K562 (cell line): ENCODE results near the gene PRRG4. TPM values are rescaled to one million over a fixed set of nuclear protein-coding genes. Genes with fewer than 3 reads are reported as not detected.

ENCODE experiments used
- GATA2 ChIP-seq: sonication (generic); formaldehyde crosslinking; IDR thresholded peaks from 2 replicates; pipeline ENCODE4 v1.4.0; 2020; ENCODE audit warnings: mild to moderate bottlenecking, missing genetic modification reagents
- GTF2A2 ChIP-seq: IDR thresholded peaks from 2 replicates; pipeline ENCODE4 v1.6.1; 2016; ENCODE audit warnings: mild to moderate bottlenecking, missing genetic modification characterization, missing compliant biosample characterization
- HDAC1 ChIP-seq, 2 experiments: fragments of 450-650 bp; IDR thresholded peaks; 2 replicates each; pipeline ENCODE4 v1.6.1; 2016 to 2017; ENCODE audit warnings: inconsistent platforms in 1 of 2, mild to moderate bottlenecking in 1 of 2, moderate library complexity in 1 of 2
- HNRNPH1 ChIP-seq: fragments of 200-400 bp; formaldehyde crosslinking; optimal IDR thresholded peaks from 2 replicates; pipeline ENCODE3; 2017; ENCODE audit warnings: low read depth, mild to moderate bottlenecking, low read length, moderate library complexity
- KDM1A ChIP-seq, 2 experiments: fragments of 450-650 bp; IDR thresholded peaks; 2 replicates each; pipeline ENCODE4 v1.6.1; 2016; ENCODE audit warnings: mild to moderate bottlenecking in 2 of 2
- MAFF ChIP-seq: IDR thresholded peaks from 2 replicates; pipeline ENCODE4 v1.6.1; 2012; ENCODE audit warnings: low read length, improper control_type of control experiment
- SAFB2 ChIP-seq: fragments of 200-400 bp; formaldehyde crosslinking; IDR thresholded peaks from 2 replicates; pipeline ENCODE4 v1.6.1; 2018; ENCODE audit warnings: borderline replicate concordance, low read length, low read depth, moderate library complexity; ENCODE audit not compliant: severe bottlenecking
- polyA plus RNA-seq, 8 experiments: library from polyadenylated mRNA; depleted of rRNA in 4 of 8; stranded (reverse) in 5 of 8; unstranded in 3 of 8; fragments of >200 nt; fragmentation: Nextera tagmentation in 2 of 8; fragmentation: Illumina TruSeq in 1 of 8; extraction: Ambion mirVana in 2 of 8; extraction: Trizol in 1 of 8; gene quantifications; 2 replicates each; pipeline versions ENCODE4 v1.2.1 to v1.2.3, GENCODE V29; 2011 to 2014; ENCODE audit warnings: inconsistent platforms in 1 of 8, missing spikeins in 1 of 8
- total RNA-seq, 7 experiments: library from RNA; depleted of rRNA in 6 of 7; stranded (reverse); fragments of >200 nt in 6 of 7; fragmentation: Illumina TruSeq in 2 of 7; extraction: Trizol in 2 of 7; gene quantifications; 2 replicates each; pipeline versions ENCODE4 v1.2.1 to v1.2.3, GENCODE V29; 2011 to 2021; ENCODE audit warnings: low replicate concordance in 1 of 7
- TF ChIP-seq, protein P1 (sequence below): fragments of 250-450 bp; sonication (Bioruptor Pico); IDR thresholded peaks from 2 replicates; pipeline ENCODE4 v1.5.1; 2021; ENCODE audit warnings: mild to moderate bottlenecking
- TF ChIP-seq, protein P2 (sequence below): fragments of 200-800 bp; sonication (Bioruptor generic); IDR thresholded peaks from 2 replicates; pipeline ENCODE4 v1.6.1; 2017; ENCODE audit warnings: missing genetic modification characterization, missing compliant biosample characterization
- TF ChIP-seq, protein P3 (sequence below): fragments of 450-650 bp; IDR thresholded peaks from 2 replicates; pipeline ENCODE4 v1.6.1; 2018; ENCODE audit not compliant: partially characterized antibody
- TF ChIP-seq, protein P4 (sequence below): fragments of 250-450 bp; sonication (Bioruptor Pico); IDR thresholded peaks from 2 replicates; pipeline ENCODE4 v1.5.0; 2020; ENCODE audit warnings: mild to moderate bottlenecking, borderline replicate concordance
- TF ChIP-seq, protein P5 (sequence below): fragments of 450-650 bp; conservative IDR thresholded peaks from 2 replicates; pipeline ENCODE4 v1.6.1; 2016; ENCODE audit warnings: missing genetic modification characterization, low read depth, mild to moderate bottlenecking, control low read depth, missing compliant biosample characterization
- TF ChIP-seq, protein P6 (sequence below): fragments of 450-650 bp; IDR thresholded peaks from 2 replicates; pipeline ENCODE4 v1.7.0; 2016; ENCODE audit warnings: borderline replicate concordance

The PRRG4 gene
- total and polyA plus RNA-seq, 9 of the 15 experiments (the other 6 are each of a cell fraction or from before 2014, with no cell fraction given), result not detected

DNA sequence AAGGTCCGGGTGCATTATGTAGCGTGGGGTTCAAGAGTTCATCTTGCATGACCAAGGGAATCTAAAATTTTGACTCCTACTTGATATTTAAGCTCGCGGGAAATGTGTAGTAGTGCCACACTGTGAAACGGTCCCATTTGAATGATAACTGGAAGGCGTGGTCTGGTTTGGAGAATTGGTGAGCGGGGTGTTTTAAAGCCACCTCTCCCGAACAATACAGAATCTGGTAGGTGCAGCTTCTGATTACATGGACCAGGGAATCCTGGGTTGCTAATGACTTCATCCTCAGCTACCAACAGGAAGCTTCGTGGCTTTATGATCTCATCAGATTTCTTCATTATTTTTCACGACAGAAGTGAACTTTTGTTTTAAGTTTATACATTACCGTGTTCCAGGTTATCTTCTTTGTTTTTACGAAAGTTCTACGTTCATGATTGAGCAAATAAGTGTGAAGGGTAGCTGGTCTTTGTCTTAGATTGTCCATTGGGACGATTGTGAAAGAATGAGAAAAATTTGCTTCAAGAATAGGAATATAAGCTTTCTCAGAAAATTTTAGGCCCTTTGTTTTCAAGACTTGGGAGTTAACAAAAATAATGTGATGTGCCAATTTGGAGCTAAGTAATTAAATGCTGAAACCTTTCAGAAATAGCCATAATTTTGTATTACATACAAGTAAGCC lies 64.6 kb downstream of the PRRG4 start (continued):
- peak in 1 of 2 experiments; percentile 64; a peak in 2 of 4 replicates for TF ChIP-seq HDAC1 (IDR thresholded peaks at IDR 0.05)
- TF ChIP-seq KDM1A (IDR thresholded peaks at IDR 0.05), result peak in 1 of 2 experiments; percentile 35; a peak in 1 of 4 replicates
- TF ChIP-seq, protein P1, sequence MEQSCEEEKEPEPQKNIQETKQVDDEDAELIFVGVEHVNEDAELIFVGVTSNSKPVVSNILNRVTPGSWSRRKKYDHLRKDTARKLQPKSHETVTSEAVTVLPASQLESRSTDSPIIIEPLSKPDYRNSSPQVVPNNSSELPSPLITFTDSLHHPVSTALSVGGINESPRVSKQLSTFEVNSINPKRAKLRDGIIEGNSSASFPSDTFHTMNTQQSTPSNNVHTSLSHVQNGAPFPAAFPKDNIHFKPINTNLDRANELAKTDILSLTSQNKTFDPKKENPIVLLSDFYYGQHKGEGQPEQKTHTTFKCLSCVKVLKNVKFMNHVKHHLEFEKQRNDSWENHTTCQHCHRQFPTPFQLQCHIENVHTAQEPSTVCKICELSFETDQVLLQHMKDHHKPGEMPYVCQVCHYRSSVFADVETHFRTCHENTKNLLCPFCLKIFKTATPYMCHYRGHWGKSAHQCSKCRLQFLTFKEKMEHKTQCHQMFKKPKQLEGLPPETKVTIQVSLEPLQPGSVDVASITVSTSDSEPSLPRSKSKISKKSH (CRISPR knock-in tag), result no peak
- TF ChIP-seq GTF2A2 (tag), result no peak
- 0 out of 2 replicates have a peak, but pooled peaks have one; percentile 3 for TF ChIP-seq MAFF
- TF ChIP-seq, protein P2, sequence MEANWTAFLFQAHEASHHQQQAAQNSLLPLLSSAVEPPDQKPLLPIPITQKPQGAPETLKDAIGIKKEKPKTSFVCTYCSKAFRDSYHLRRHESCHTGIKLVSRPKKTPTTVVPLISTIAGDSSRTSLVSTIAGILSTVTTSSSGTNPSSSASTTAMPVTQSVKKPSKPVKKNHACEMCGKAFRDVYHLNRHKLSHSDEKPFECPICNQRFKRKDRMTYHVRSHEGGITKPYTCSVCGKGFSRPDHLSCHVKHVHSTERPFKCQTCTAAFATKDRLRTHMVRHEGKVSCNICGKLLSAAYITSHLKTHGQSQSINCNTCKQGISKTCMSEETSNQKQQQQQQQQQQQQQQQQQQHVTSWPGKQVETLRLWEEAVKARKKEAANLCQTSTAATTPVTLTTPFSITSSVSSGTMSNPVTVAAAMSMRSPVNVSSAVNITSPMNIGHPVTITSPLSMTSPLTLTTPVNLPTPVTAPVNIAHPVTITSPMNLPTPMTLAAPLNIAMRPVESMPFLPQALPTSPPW, result no peak
- TF ChIP-seq, protein P3, sequence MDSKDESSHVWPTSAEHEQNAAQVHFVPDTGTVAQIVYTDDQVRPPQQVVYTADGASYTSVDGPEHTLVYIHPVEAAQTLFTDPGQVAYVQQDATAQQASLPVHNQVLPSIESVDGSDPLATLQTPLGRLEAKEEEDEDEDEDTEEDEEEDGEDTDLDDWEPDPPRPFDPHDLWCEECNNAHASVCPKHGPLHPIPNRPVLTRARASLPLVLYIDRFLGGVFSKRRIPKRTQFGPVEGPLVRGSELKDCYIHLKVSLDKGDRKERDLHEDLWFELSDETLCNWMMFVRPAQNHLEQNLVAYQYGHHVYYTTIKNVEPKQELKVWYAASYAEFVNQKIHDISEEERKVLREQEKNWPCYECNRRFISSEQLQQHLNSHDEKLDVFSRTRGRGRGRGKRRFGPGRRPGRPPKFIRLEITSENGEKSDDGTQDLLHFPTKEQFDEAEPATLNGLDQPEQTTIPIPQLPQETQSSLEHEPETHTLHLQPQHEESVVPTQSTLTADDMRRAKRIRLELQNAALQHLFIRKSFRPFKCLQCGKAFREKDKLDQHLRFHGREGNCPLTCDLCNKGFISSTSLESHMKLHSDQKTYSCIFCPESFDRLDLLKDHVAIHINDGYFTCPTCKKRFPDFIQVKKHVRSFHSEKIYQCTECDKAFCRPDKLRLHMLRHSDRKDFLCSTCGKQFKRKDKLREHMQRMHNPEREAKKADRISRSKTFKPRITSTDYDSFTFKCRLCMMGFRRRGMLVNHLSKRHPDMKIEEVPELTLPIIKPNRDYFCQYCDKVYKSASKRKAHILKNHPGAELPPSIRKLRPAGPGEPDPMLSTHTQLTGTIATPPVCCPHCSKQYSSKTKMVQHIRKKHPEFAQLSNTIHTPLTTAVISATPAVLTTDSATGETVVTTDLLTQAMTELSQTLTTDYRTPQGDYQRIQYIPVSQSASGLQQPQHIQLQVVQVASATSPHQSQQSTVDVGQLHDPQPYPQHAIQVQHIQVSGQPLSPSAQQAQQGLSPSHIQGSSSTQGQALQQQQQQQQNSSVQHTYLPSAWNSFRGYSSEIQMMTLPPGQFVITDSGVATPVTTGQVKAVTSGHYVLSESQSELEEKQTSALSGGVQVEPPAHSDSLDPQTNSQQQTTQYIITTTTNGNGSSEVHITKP, result peak; percentile 20
- 0 out of 2 replicates have a peak, but pooled peaks have one; percentile 14 for TF ChIP-seq GATA2 (CRISPR knock-in tag)
- TF ChIP-seq, protein P4, sequence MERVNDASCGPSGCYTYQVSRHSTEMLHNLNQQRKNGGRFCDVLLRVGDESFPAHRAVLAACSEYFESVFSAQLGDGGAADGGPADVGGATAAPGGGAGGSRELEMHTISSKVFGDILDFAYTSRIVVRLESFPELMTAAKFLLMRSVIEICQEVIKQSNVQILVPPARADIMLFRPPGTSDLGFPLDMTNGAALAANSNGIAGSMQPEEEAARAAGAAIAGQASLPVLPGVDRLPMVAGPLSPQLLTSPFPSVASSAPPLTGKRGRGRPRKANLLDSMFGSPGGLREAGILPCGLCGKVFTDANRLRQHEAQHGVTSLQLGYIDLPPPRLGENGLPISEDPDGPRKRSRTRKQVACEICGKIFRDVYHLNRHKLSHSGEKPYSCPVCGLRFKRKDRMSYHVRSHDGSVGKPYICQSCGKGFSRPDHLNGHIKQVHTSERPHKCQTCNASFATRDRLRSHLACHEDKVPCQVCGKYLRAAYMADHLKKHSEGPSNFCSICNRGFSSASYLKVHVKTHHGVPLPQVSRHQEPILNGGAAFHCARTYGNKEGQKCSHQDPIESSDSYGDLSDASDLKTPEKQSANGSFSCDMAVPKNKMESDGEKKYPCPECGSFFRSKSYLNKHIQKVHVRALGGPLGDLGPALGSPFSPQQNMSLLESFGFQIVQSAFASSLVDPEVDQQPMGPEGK, result no peak
- TF ChIP-seq, protein P5, sequence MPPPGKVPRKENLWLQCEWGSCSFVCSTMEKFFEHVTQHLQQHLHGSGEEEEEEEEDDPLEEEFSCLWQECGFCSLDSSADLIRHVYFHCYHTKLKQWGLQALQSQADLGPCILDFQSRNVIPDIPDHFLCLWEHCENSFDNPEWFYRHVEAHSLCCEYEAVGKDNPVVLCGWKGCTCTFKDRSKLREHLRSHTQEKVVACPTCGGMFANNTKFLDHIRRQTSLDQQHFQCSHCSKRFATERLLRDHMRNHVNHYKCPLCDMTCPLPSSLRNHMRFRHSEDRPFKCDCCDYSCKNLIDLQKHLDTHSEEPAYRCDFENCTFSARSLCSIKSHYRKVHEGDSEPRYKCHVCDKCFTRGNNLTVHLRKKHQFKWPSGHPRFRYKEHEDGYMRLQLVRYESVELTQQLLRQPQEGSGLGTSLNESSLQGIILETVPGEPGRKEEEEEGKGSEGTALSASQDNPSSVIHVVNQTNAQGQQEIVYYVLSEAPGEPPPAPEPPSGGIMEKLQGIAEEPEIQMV (tag), result no peak
- no peak for TF ChIP-seq HNRNPH1
- TF ChIP-seq, protein P6, sequence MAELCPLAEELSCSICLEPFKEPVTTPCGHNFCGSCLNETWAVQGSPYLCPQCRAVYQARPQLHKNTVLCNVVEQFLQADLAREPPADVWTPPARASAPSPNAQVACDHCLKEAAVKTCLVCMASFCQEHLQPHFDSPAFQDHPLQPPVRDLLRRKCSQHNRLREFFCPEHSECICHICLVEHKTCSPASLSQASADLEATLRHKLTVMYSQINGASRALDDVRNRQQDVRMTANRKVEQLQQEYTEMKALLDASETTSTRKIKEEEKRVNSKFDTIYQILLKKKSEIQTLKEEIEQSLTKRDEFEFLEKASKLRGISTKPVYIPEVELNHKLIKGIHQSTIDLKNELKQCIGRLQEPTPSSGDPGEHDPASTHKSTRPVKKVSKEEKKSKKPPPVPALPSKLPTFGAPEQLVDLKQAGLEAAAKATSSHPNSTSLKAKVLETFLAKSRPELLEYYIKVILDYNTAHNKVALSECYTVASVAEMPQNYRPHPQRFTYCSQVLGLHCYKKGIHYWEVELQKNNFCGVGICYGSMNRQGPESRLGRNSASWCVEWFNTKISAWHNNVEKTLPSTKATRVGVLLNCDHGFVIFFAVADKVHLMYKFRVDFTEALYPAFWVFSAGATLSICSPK, result no peak
- no peak for TF ChIP-seq SAFB2
